ENCODE measurements around the gene ST6GALNAC3.
"Not testable (repeated sequence)": the region's sequence is repeated elsewhere in the genome, so short reads cannot be mapped to it uniquely, and the experiment has no call there.

ST6GALNAC3 gene

DNA sequence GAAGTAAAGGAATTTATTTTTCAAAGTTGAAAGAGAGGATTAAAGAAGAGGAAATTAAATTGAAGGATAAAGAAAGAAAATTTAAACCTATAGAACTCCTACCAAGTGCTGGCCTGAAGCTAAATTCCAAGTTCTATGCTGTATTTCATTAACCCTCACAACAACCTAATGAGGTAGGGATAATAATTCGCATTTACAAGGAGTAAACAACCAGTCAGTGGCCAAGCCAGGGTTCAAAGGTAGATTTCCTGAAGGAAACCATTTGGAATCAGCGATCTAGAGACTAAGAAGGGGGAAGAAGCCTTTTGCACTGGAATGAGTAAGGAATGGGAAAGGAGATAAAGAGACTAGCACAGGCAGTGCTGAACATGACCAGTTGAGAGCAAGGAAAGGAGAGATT, 526.9 kb downstream of the ST6GALNAC3 start:
- no peak for DNase-seq

DNA sequence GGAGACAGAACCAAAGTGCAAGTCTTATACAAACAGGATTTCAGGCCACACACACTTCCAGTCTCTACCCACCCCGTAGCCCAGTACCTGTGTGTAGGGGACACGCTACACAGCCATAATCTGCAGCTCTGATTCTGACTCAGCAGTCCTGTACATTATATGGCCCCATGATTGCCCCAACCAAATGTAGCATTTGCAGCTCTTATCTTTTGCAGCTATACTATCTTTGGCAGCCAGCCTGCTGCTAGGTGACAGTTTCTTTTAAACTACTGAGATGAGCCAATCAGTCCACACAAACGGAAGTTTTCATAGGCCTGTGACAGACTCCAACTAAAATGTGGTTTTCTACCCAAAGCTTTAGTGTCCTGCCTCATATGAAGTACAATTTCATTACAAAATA, 533.2 kb downstream of the ST6GALNAC3 start:
- no peak for DNase-seq

DNA sequence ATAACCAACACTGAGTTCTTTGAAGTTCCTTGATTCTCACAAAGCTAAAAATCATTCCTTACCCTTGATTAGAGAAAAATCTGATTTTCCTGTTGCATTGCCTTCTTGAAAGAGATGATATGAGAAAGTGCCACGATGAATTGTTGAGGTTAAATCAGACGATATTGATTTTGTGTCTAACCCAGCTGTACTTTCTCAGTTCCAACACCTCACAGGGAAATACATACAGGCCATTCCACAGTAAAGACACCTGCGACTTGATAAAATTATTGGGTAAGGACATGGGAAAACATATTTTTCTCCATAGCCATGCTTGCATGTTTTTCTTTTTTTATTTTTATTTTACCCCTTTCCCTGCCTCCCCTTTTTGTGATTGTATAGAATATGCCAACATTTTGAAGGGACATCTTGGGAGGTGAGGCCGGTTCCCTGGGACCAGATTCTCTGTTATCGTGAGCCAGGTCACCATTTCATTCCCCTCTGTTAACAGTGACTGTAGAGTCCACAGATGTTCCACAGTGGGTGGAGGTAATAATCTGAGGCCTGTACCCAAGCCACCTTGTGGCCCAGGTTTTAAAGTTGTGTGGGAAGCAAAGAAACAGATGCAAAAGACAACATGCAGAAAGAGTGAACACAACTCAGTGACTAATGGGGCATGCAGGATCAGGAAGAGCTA, 537.4 kb downstream of the ST6GALNAC3 start:
- DNase-seq, result no peak

DNA sequence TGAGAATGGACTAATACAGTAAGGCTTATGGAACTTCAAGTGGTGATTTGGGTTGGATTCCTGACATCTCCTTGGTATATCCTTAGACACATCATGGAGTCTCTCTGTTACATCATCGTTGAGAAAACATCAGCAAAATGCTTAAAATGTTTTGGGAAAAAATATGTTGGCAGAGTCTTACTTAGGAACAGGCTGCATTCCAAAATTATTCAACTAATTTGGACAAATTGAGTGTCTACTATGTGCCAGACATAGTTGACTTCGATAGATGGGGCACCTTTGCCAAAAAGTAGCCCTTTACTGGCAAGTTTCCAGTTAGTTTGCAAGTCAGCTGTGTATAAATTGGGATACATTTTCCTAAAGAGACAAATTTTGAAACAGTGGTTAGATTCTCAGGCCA, 539.3 kb downstream of the ST6GALNAC3 start:
- DNase-seq, result no peak

DNA sequence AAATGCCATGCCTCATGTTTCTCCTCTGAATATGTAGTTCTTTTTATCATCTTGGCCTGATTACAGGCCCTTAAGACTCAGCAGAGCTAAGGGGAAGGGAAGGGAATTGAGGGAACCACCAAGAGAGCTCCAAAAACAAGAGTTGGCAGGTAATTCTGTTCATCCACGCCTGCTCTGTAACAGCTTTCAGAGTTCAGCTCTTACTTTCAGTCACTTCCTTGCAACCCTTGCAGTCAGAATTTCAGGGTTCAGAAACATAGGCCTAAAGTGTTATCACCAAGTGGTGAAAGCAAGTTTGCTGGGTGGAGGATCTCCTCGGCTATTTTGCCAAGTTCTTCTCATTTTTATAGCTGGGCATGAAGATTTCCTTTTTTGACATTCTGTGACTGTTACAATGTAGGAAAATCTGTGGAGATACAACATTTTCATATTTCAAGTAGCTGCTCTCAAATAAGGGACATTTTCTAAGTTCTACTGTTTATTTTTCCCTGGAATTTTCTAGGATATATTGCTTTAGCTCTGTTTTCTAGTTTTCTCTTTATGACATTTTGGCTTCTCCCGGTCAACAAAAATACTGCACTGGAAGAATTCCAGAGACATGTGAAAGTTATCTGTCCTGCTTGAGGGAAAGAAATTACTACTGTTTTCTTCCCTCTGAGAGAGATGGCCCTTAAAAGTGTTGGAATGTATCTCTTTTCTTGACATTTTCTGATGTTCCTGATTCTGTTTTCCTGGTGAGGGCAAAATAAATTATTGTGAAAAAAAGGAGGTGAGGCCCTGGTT, 540.9 kb downstream of the ST6GALNAC3 start:
- no peak for DNase-seq

DNA sequence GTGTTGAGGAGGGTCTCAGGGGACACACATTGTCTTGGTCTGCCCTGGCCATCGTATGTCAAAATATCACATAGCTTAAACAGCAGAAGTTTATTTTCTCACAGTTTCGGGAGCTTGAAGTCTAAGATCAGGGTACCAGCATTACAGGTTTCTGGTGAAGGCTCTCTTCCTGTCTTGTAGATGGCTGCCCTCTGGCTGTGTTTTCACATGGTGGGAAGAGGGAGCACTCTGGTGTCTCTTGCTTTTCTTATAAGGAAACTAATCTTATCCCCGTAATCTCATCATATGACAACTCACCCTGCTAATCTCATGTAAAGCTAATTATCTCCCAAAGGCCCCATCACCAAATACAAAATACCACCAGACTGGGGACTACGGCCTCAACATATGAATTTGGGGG, 545.8 kb downstream of the ST6GALNAC3 start:
- DNase-seq, result no peak

DNA sequence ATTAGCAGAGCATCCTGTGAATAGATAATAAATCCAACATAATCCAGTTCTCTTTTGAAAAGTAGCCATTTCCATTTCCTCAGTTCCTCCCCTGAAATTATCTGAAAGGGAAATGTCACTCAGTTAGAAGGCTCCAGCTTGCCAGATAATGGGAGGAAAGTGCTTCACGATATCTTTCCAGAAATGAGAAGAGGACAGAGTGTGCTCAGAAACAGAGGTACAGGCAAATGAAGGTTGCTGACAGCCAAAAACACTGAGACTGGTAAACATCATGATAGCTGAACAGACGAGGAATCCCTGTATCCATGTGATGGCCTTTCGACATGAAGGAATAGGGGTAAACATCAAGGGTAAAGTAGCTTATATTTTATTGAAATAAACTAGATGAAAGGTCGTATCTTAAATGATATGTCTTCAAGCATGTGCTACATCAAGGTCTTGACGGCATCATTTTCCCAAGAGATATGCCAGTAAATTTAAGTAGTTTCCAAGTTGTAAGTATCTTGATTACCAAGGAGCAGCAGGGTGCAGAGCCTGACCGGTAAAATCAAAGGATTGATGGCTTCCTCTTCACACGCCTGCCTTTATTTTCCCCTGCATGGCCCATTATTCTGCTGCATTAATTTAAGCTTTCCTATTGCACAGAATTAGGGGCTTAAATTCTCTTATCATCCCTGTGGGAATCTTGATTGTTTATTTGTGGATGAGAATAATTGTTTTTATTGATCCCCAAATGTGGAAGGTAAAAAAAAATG, 548.4 kb downstream of the ST6GALNAC3 start:
- DNase-seq, result no peak

DNA sequence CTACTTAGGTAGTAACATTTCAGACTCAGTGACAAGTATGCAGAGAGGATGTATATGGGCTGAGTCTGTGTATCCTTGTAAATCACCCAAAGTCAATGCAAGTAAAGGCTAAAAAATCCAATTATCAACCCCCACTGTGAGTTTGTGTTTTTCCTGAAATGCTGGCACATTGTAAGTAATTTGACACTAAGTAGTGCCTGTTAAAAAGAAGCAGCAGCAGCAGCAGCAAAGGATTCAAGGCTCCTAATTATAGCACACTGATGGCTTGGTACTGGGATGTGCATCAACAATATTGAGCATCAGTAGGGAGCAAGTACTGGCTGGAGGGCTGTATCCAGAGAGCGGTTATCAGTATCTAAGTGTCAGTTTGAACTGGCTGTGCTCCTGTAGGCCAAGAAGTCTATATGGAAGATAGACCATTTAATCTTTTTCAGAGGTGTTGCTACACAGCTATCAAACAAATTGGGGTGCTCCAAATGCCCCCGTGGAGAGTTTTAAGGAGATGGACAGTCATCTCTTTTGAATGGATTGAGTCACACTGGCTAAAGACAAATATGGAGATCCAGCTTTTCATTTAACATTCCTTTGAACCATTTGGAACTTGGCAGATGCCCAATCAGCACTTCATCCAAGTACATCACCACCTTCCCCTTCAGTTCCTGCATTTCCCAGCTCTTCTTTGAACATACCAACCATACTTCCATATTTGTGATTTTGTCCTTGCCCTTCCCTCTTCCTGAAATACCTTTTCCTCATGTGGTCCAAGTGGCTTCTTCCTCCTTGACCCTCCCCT, 551.5 kb downstream of the ST6GALNAC3 start:
- DNase-seq, result peak; percentile 65

DNA sequence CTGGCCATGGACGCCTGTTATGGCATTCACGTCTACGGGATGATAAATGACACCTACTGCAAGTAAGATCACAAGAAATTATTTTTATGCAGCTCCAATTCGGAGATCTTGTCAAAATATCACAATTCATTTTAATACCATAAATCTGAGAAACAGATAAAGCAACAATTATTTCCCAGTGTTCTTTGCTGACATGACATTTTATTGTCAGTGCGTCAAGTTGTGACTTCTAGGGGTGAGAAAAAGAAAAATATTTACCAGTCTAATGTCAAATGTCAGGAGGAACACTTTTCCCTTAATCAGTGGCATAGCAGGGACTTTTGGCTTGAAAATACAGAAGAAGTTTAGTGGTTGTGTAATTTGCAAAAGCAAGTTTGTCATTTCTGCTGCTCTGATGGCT, 553.0 kb downstream of the ST6GALNAC3 start:
- DNase-seq, result no peak

DNA sequence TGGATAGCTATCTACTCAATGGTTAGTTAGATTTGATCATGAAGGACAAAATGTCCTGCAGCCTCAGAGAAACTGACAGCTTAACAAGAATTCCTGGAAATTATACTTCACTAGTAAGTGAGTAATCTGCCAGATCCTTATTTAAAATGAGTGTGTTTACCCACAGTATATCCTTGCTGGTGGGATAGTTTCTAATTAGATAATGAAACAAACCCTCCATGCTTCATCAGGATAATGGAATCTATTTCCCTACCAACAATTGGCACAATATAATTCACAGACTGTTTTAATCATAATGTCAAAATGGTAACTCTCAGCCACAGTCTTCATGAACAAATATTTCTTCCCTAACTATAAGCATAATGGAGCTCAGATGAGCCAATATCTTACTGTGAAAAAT, 553.4 kb downstream of the ST6GALNAC3 start:
- DNase-seq, result no peak

DNA sequence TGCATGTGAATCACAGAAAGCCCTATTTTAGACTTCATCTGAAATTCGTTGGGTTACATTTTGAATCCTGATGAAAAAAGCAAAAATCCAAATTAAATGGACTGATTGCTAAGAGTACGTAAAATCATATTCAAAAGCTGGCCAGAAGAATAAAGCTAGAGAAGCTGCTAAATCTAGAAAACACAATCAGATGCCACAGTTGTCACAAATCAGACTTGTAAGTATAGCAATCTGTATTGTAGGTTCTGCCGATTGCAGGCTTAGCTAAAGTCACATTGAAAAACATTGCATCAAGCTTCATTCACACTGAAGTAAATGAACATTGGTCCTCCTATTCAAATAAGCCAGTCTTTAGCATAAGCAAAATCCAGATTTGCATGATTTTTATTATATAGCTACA, 557.6 kb downstream of the ST6GALNAC3 start:
- no peak for DNase-seq

DNA sequence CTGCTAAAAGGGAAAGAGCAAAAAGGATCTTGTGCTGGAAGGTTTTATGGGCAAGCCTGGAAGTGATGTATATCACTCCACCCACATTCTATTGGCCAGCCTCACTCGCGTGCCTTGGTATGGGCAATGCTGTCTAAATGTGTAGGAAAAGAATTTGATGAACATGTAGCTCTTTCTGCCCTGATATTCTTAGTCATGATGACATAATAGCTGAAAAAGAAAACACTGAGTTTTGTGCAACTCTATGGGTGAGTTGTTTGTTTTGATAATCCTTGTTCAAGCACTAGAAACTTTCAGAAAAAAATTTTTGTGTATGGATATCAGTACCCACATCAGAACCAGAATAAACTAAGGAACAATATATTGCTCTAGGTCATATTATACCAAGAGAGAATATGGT, 561.2 kb downstream of the ST6GALNAC3 start:
- DNase-seq, result no peak

DNA sequence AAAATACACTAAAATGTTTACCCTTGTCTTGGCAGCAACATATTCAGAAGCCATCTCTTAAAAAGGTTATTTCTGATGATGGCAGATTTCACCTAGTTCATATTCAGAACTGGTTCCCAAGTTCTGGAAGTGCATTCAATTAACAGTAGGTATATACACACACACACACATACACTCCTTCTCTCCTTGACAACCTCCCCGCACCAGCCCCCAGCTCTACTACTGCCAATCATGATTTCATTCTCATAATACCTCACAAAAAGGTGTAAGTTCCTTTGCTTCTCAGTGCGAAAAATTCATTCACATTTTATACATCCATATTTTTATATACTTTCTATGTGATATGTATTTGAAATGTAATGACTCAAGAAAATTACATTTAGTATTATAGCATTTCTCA, 564.6 kb downstream of the ST6GALNAC3 start:
- no peak for DNase-seq

DNA sequence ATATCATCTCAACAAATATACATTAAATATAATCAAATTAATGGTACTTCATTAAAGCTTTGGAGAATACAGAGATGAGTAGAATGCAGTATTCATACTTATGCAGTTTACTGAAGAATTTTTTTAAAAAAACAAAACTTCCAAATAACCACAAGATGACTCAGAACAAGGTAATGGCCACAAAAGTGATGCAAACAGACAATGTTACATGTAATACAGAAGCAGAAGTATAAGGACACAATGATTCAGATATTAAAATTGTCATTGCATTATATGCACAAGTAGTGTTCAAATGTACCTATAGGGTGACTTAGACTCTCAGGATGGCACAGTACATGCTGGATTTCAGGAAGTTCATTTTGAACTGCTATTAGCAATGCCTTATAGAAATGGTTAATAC, 565.5 kb downstream of the ST6GALNAC3 start:
- no peak for DNase-seq

DNA sequence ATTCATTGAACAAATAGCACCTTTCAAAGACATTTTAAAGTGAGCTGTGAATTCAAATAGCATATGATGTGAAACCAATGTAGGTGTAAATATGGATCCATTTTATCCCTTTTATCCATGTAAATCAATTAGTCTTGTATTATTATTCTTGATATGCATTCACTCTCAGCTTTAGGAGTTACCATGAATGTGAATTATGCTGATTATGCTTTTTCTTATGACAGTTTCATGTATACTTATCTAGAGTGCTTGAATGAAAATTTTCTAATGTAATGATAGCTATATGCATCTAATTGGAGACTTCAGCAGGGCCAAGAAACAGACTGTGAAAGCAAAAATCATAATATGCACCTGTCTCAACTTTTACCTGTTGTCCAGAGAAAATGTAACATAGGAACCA, 566.2 kb downstream of the ST6GALNAC3 start:
- no peak for DNase-seq

DNA sequence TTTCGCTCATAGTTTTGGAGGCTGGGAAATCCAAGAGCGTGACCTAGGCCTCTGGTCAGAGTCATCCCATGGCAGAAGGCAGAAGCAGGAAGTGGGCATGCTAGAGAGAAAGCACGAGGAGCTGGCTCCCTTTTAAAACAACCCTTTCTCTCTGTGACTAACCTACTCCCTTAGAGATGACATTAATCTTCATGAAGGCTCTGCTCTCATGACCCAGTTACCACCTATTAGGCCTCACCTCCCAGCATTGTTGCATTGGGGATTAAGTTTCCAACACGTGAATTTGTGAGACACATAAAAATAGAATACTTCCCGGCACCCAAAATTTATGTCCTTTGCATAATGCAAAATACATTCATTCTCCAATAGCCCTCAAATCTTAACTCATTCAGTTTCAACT, 569.6 kb downstream of the ST6GALNAC3 start:
- DNase-seq, result no peak

DNA sequence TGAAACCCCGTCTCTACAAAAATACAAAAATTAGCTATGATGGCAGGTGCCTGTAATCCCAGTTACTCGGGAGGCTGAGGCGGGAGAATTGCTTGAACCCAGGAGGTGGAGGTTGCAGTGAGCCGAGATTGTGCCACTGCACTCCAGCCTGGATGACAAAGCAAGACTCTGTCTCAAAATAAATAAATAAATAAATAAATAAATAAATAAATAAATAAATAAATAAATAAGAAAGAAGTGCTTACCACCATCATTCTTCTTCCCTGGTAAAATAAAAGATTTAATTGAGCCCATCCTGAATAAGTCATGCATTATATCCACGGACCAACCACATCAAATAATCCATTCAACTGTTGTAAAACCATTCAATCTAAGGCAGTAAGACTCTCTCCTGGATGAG, 578.3 kb downstream of the ST6GALNAC3 start:
- DNase-seq, result not testable (repeated sequence)

DNA sequence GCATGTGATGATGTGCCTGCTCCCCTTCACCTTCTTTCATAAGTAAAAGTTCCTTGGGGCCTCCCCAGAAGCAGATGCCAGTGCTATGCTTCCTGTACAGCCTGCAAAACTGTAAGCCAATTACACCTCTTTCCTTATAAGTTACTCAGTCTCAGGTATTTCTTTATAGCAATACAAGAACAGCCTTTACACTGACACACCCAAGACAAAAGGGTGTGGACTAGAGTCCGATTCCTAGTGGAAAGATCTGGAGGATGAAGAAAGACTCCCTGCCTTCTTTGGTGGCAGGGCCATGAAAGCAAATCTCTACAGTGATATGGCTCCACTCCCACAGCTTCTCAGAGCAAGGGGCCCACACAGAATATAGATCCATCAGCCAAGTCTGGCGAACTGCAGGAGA, 583.1 kb downstream of the ST6GALNAC3 start:
- no peak for DNase-seq

DNA sequence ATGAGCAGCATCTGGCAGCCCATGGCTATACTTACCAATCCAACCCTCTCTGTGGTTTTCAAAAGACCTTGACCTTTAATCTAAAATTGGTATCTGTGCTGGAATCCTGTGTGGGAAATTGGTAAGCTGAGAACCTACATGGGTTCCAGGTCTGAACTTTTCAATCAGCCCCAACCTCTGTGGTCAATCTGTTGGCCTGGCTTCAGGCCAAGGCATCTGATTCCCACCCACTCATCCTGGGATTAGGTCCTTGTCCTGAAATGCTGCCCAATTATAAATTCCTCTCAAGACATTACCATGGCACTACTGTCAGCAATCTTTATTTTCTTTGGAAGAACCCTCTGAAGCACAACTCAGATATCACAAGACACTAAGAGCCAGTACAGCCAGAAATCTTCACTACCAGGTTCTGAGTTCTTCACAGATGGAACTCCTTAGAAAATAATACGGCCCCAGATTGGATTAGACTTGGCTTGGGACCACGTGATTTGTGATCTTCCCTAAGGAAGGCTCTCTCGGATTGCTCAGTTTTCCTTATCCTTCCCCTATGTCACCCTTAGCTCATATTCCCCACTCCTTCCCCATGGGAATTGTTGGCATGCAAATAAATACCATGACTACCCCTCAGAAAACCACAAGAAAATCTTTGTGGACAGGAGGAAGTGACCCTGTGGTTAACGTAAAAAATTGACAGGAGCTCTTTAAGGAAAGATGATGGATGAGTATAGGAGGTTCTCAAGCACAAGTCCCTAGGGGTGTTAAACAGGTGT, 584.8 kb downstream of the ST6GALNAC3 start:
- DNase-seq, result peak; percentile 20

DNA sequence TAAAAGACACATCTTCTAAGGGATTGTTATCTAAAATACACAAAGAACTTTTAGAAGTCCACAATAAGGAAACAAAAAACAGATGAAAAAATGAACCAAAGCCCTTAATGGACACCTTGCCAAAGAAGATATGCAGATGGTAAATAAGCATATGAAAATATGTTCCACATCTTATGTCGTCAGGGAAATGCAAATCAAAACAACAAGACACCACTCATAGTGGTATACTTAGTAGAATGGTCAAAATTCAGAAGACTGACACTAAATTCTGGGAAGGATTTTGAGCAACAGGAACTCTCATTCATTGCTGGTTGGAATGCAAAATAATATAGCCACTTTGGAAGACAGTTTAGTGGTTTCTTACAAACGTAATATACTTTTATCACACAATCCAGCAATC, 587.0 kb downstream of the ST6GALNAC3 start:
- DNase-seq, result no peak

DNA sequence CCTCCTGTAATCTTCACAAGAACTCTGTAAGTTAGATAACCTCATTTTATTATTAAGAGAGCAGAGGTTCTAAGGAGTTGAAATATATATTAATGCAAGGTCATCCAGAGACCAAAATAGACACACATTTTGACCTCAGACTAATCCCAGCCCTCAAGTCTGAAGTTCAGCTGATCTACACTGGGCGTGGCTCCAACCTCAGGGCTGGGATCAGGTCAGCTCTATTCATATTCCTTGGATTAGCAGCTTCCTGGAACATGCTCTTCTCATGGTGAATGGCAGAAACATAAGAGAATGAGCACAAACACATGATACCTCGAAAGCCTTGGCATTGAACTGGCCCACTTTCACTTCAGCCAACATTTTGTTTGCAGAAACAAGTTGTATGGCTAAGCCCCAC, 592.0 kb downstream of the ST6GALNAC3 start:
- no peak for DNase-seq

DNA sequence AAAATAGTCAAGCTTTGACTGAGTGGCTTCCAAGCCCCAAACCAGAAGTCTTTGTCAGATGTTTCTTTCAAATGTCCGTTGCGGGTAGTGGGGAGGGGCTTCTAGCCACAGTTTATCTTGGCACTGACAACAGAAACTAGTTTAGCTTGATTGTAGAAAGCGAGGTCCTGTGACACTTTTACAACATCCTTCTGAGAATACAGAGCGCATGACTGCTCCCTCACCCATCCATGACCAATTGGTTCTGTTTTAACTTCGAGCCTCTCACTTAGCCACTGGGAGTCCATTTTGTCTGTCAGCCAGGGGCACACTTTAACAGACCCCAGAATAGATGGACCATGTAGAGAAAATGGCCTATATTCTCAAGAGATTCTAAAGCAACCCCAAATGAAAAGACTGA, 593.5 kb downstream of the ST6GALNAC3 start:
- no peak for DNase-seq
